ENCODE measurements around the gene HADH. TPM values are rescaled to one million over a fixed set of nuclear protein-coding genes. Genes with fewer than 3 reads are reported as not detected.
"Not testable (repeated sequence)": the region's sequence is repeated elsewhere in the genome, so short reads cannot be mapped to it uniquely, and the experiment has no call there.

HADH gene
- total RNA-seq, 1 experiment from 2014 or later: 69.5 TPM

GRCh38 chr4:108048997-108049396, 59.3 kb downstream of the HADH start:
- no peak for DNase-seq (ENCODE audit: low spot score)
- ChIA-PET POLR2A (ENCODE audit: low non-redundant PET) (no interaction called here), CTCF (no interaction called here)
- no peaks in the 10 kb centered on the region for H3K4me1 ChIP-seq (ENCODE audit: insufficient read depth, low read length, poor library complexity, severe bottlenecking)
- no peaks in the 10 kb centered on the region for H3K36me3 ChIP-seq (ENCODE audit: insufficient read depth, low read length, poor library complexity, severe bottlenecking)
- no peaks in the 10 kb centered on the region for H3K9me3 ChIP-seq (ENCODE audit: low read depth, low read length, poor library complexity, severe bottlenecking)
- intact Hi-C loops (cut with micrococcal nuclease; ENCODE audit: unreplicated experiment): no loop called here
- no peak overlapping the region for H3K27ac ChIP-seq (ENCODE audit: low read depth, low read length, poor library complexity, severe bottlenecking)
- H3K4me3 ChIP-seq (ENCODE audit: low read depth, low read length, poor library complexity, severe bottlenecking): no peak overlapping the region
- H3K27me3 ChIP-seq (replicated peaks; ENCODE audit: insufficient read depth, low read depth, low read length, poor library complexity): no peaks in the 10 kb centered on the region
- no TSS peak for BruUV-seq (replicated peaks)
- TF ChIP-seq EZH2 (IDR thresholded peaks at IDR 0.05; ENCODE audit: borderline replicate concordance, low read depth, low read length, poor library complexity, severe bottlenecking) (no peak), CTCF (conservative IDR thresholded peaks at IDR 0.05; ENCODE audit: low read depth, low read length) (no peak)

GRCh38 chr4:108049406-108049805, 59.7 kb downstream of the HADH start:
- Histone ChIP-seq H3K27ac (ENCODE audit: low read depth, low read length, poor library complexity, severe bottlenecking) (no peak overlapping the region), H3K9me3 (ENCODE audit: low read depth, low read length, poor library complexity, severe bottlenecking) (no peaks in the 10 kb centered on the region), H3K27me3 (replicated peaks; ENCODE audit: insufficient read depth, low read depth, low read length, poor library complexity) (no peaks in the 10 kb centered on the region), H3K4me1 (ENCODE audit: insufficient read depth, low read length, poor library complexity, severe bottlenecking) (no peaks in the 10 kb centered on the region), H3K4me3 (ENCODE audit: low read depth, low read length, poor library complexity, severe bottlenecking) (no peak overlapping the region), H3K36me3 (ENCODE audit: insufficient read depth, low read length, poor library complexity, severe bottlenecking) (no peaks in the 10 kb centered on the region)
- ChIA-PET POLR2A (ENCODE audit: low non-redundant PET) (no interaction called here), CTCF (no interaction called here)
- intact Hi-C loops (cut with micrococcal nuclease; ENCODE audit: unreplicated experiment): no loop called here
- no peak for DNase-seq (ENCODE audit: low spot score)
- TF ChIP-seq CTCF (conservative IDR thresholded peaks at IDR 0.05; ENCODE audit: low read depth, low read length) (no peak), EZH2 (IDR thresholded peaks at IDR 0.05; ENCODE audit: borderline replicate concordance, low read depth, low read length, poor library complexity, severe bottlenecking) (no peak)
- BruUV-seq (replicated peaks): no TSS peak

- H3K4me1 ChIP-seq (ENCODE audit: insufficient read depth, low read length, poor library complexity, severe bottlenecking); H3K4me3 ChIP-seq (ENCODE audit: low read depth, low read length, poor library complexity, severe bottlenecking); intact Hi-C loops (cut with micrococcal nuclease; ENCODE audit: unreplicated experiment); H3K9me3 ChIP-seq (ENCODE audit: low read depth, low read length, poor library complexity, severe bottlenecking); H3K36me3 ChIP-seq (ENCODE audit: insufficient read depth, low read length, poor library complexity, severe bottlenecking); DNase-seq (ENCODE audit: low spot score); BruUV-seq (replicated peaks); H3K27me3 ChIP-seq (replicated peaks; ENCODE audit: insufficient read depth, low read depth, low read length, poor library complexity); POLR2A ChIA-PET (ENCODE audit: low non-redundant PET); CTCF ChIA-PET; H3K27ac ChIP-seq (ENCODE audit: low read depth, low read length, poor library complexity, severe bottlenecking): not testable (repeated sequence)
Measured at GRCh38 chr4:108050166-108051111, 60.8 kb downstream of the HADH start.

GRCh38 chr4:108051343-108051742, 61.7 kb downstream of the HADH start:
- Histone ChIP-seq H3K4me1 (ENCODE audit: insufficient read depth, low read length, poor library complexity, severe bottlenecking) (no peaks in the 10 kb centered on the region), H3K27me3 (replicated peaks; ENCODE audit: insufficient read depth, low read depth, low read length, poor library complexity) (no peaks in the 10 kb centered on the region), H3K4me3 (ENCODE audit: low read depth, low read length, poor library complexity, severe bottlenecking) (no peak overlapping the region), H3K36me3 (ENCODE audit: insufficient read depth, low read length, poor library complexity, severe bottlenecking) (no peaks in the 10 kb centered on the region), H3K27ac (ENCODE audit: low read depth, low read length, poor library complexity, severe bottlenecking) (no peak overlapping the region), H3K9me3 (ENCODE audit: low read depth, low read length, poor library complexity, severe bottlenecking) (no peaks in the 10 kb centered on the region)
- no TSS peak for BruUV-seq (replicated peaks)
- ChIA-PET POLR2A (ENCODE audit: low non-redundant PET) (no interaction called here), CTCF (no interaction called here)
- TF ChIP-seq EZH2 (IDR thresholded peaks at IDR 0.05; ENCODE audit: borderline replicate concordance, low read depth, low read length, poor library complexity, severe bottlenecking): no peak
- TF ChIP-seq CTCF (conservative IDR thresholded peaks at IDR 0.05; ENCODE audit: low read depth, low read length): no peak
- no peak for DNase-seq (ENCODE audit: low spot score)
- intact Hi-C loops (cut with micrococcal nuclease; ENCODE audit: unreplicated experiment): no loop called here
